OCI-LY1 (cell line): Measurements from ENCODE around the gene RAB4A.

Experiments
- EZH2 ChIP-seq: fragments of 200-600 bp; sonication (generic), shearing (Covaris generic); IDR thresholded peaks from 2 replicates; pipeline ENCODE4 v1.8.0; 2017; ENCODE audit warnings: borderline replicate concordance, mixed run types, mild to moderate bottlenecking, antibody characterized with exemption, low read length, moderate library complexity, mixed read lengths
- TF ChIP-seq, protein P1 (sequence below): fragments of 200-600 bp; sonication (generic), shearing (Covaris generic); IDR thresholded peaks from 2 replicates; pipeline ENCODE4 v1.5.1; 2017; ENCODE audit warnings: mild to moderate bottlenecking, antibody characterized with exemption, low read length, moderate library complexity, mixed read lengths

DNA sequence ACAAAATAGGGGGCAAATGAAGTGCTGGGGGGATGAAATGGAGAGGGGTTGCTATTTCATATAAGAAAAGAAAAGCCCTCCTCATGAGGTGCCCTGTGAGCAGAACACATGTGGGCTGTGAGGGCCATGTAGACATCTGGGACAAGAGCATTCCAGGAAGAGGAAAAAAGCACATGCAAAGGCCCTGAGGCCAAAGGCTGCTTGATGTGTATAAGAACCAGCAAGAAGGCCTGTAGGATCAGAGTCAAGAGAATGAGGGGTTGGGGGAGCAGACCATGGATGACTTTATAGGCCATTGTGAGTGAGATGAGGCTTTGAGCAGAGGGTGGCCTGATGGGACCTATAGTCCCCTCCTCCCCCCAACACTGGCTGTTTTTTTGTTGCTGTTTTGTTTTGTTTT, 7.7 kb upstream of the RAB4A start:
- TF ChIP-seq, protein P1, sequence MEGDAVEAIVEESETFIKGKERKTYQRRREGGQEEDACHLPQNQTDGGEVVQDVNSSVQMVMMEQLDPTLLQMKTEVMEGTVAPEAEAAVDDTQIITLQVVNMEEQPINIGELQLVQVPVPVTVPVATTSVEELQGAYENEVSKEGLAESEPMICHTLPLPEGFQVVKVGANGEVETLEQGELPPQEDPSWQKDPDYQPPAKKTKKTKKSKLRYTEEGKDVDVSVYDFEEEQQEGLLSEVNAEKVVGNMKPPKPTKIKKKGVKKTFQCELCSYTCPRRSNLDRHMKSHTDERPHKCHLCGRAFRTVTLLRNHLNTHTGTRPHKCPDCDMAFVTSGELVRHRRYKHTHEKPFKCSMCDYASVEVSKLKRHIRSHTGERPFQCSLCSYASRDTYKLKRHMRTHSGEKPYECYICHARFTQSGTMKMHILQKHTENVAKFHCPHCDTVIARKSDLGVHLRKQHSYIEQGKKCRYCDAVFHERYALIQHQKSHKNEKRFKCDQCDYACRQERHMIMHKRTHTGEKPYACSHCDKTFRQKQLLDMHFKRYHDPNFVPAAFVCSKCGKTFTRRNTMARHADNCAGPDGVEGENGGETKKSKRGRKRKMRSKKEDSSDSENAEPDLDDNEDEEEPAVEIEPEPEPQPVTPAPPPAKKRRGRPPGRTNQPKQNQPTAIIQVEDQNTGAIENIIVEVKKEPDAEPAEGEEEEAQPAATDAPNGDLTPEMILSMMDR = no peak
- no peak for TF ChIP-seq EZH2
